Occipital lobe (tissue), 2 donors: Measurements from ENCODE around the gene MAPKAP1. TPM values are rescaled to one million over a fixed set of nuclear protein-coding genes. Genes with fewer than 3 reads are reported as not detected.
"Not testable (repeated sequence)": the region's sequence is repeated elsewhere in the genome, so short reads cannot be mapped to it uniquely, and the experiment has no call there.

Source experiments
- DNase-seq: peaks from one replicate; lab custom pipeline; 2025; lab: John Stamatoyannopoulos, UW
- total RNA-seq: library from RNA; depleted of rRNA; stranded (reverse); fragments of >200 nt; gene quantifications from one replicate; pipeline ENCODE4 v1.2.3, GENCODE V29; 2014

Gene MAPKAP1
- total RNA-seq, 1 donor from 2014 or later, result 37.6 TPM

- DNase-seq, result no peak
These were observed 138.4 kb downstream of the MAPKAP1 start for GRCh38 chr9:125568621-125569020.

GRCh38 chr9:125566051-125566450 lies 141.0 kb downstream of the MAPKAP1 start:
- not testable (repeated sequence) for DNase-seq

- DNase-seq, result no peak
These were observed 141.9 kb downstream of the MAPKAP1 start for GRCh38 chr9:125565126-125565525.

- no peak for DNase-seq
These were observed 142.4 kb downstream of the MAPKAP1 start for GRCh38 chr9:125564631-125565030.

GRCh38 chr9:125561509-125562148 lies 145.4 kb downstream of the MAPKAP1 start:
- no peak for DNase-seq

GRCh38 chr9:125559894-125560293 lies 147.1 kb downstream of the MAPKAP1 start:
- no peak for DNase-seq

GRCh38 chr9:125559194-125559593 lies 147.8 kb downstream of the MAPKAP1 start:
- no peak for DNase-seq

GRCh38 chr9:125558453-125559092 lies 148.4 kb downstream of the MAPKAP1 start:
- no peak for DNase-seq

GRCh38 chr9:125556046-125556721 lies 150.8 kb downstream of the MAPKAP1 start:
- no peak for DNase-seq

- DNase-seq, result no peak
These were observed 152.3 kb downstream of the MAPKAP1 start for GRCh38 chr9:125554726-125555125.

- no peak for DNase-seq
These were observed 155.2 kb downstream of the MAPKAP1 start for GRCh38 chr9:125551781-125552180.

GRCh38 chr9:125549891-125550885 lies 156.8 kb downstream of the MAPKAP1 start:
- DNase-seq, result no peak

- DNase-seq, result no peak
These were observed 157.5 kb downstream of the MAPKAP1 start for GRCh38 chr9:125549465-125549871.

GRCh38 chr9:125549039-125549438 lies 158.0 kb downstream of the MAPKAP1 start:
- no peak for DNase-seq

- DNase-seq, result no peak
These were observed 158.9 kb downstream of the MAPKAP1 start for GRCh38 chr9:125548141-125548540.

GRCh38 chr9:125547368-125547767 lies 159.6 kb downstream of the MAPKAP1 start:
- DNase-seq, result no peak

GRCh38 chr9:125545845-125546244 lies 161.2 kb downstream of the MAPKAP1 start:
- no peak for DNase-seq

- DNase-seq, result no peak
These were observed 161.9 kb downstream of the MAPKAP1 start for GRCh38 chr9:125544988-125545651.

- no peak for DNase-seq
These were observed 162.5 kb downstream of the MAPKAP1 start for GRCh38 chr9:125544484-125544883.

- DNase-seq, result no peak
These were observed 165.2 kb downstream of the MAPKAP1 start for GRCh38 chr9:125541840-125542243.

- no peak for DNase-seq
These were observed 166.5 kb downstream of the MAPKAP1 start for GRCh38 chr9:125540497-125540896.
